Raji (cell line): ENCODE results near the gene UBQLN4.

Experiments
- POLR2A ChIP-seq: IDR thresholded peaks from 2 replicates; pipeline ENCODE4 v1.6.1; 2011; ENCODE audit warnings: low read depth, low read length, control low read depth; ENCODE audit not compliant: insufficient read depth

Gene UBQLN4

GRCh38 chr1:156086256-156086662, 32.7 kb upstream of the UBQLN4 start:
- TF ChIP-seq POLR2A = no peak

GRCh38 chr1:156083800-156084790, 30.5 kb upstream of the UBQLN4 start:
- TF ChIP-seq POLR2A = no peak

- no peak for TF ChIP-seq POLR2A
These were observed 28.9 kb upstream of the UBQLN4 start, which contains the start of gene MEX3A for GRCh38 chr1:156082309-156083091. Gene MEX3A, minus strand, starts transcription at chr1:156082465. Its CDS starts 467 bp downstream, at chr1:156081998.

- no peak for TF ChIP-seq POLR2A
These were observed 28.3 kb upstream of the UBQLN4 start for GRCh38 chr1:156081917-156082308.

GRCh38 chr1:156081180-156081916, 27.8 kb upstream of the UBQLN4 start:
- TF ChIP-seq POLR2A = no peak

GRCh38 chr1:156080863-156081179, 27.2 kb upstream of the UBQLN4 start:
- TF ChIP-seq POLR2A = no peak

- no peak for TF ChIP-seq POLR2A
These were observed 26.8 kb upstream of the UBQLN4 start for GRCh38 chr1:156080241-156080862.

GRCh38 chr1:156079762-156080161, 26.2 kb upstream of the UBQLN4 start:
- no peak for TF ChIP-seq POLR2A

- no peak for TF ChIP-seq POLR2A
These were observed 25.1 kb upstream of the UBQLN4 start for GRCh38 chr1:156078728-156079127.

GRCh38 chr1:156077430-156077760, 23.8 kb upstream of the UBQLN4 start:
- no peak for TF ChIP-seq POLR2A

GRCh38 chr1:156076609-156077429, 23.2 kb upstream of the UBQLN4 start:
- peak; percentile 29; the same call in 1 of the 2 replicates for TF ChIP-seq POLR2A

GRCh38 chr1:156075775-156076204, 22.2 kb upstream of the UBQLN4 start:
- TF ChIP-seq POLR2A = no peak

- TF ChIP-seq POLR2A = no peak
These were observed 21.6 kb upstream of the UBQLN4 start for GRCh38 chr1:156075162-156075561.

GRCh38 chr1:156074661-156075060, 21.1 kb upstream of the UBQLN4 start:
- TF ChIP-seq POLR2A = no peak
